IMR-90 (cell line): ENCODE data around the gene ARFIP1. TPM values are rescaled to one million over a fixed set of nuclear protein-coding genes. Genes with fewer than 3 reads are reported as not detected.

Experiments used
- ATAC-seq: fragments of 200-7000 bp; cut with Tn5 transposase; 2 replicates; pipeline ENCODE4 v1.9.1; 2020; ENCODE audit warnings: low read depth, mild to moderate bottlenecking, moderate library complexity
- BruUV-seq: library from RNA; stranded (reverse); fragments of 400-500 nt; replicated peaks from 2 replicates; lab custom pipeline; 2021; lab: Mats Ljungman, UMichigan
- CTCF ChIA-PET: fragments of 300-600 bp; formaldehyde crosslinking; extraction: SDS; loops from one replicate; lab custom pipeline; 2021; ENCODE audit warnings: antibody characterized with exemption; lab: Yijun Ruan, JAX
- POLR2A ChIA-PET: fragments of 300-600 bp; sonication (Branson Sonifier 250); formaldehyde crosslinking; loops from one replicate; lab custom pipeline; 2022; ENCODE audit warnings: antibody characterized with exemption; ENCODE audit not compliant: unreplicated experiment; lab: Charles Lee
- DNase-seq: peaks from one replicate; pipeline ENCODE4 v3.0.0; 2013
- H2AFZ ChIP-seq: replicated peaks from 2 replicates; pipeline ENCODE3; 2013; ENCODE audit warnings: low read length, mild to moderate bottlenecking; ENCODE audit not compliant: poor library complexity
- H2AK5ac ChIP-seq: 2 replicates; pipeline ENCODE4 v1.6.1; 2013; ENCODE audit warnings: low read depth, low read length, inconsistent platforms
- H2AK9ac ChIP-seq: replicated peaks from 2 replicates; pipeline ENCODE3; 2013; ENCODE audit warnings: mild to moderate bottlenecking, low read depth, low read length, moderate library complexity; ENCODE audit not compliant: poor library complexity
- H2BK120ac ChIP-seq: 2 replicates; pipeline ENCODE4 v1.6.1; 2013; ENCODE audit warnings: low read depth, low read length, inconsistent platforms
- H2BK15ac ChIP-seq: 3 replicates; pipeline ENCODE4 v1.6.1; 2013; ENCODE audit warnings: low read depth, low read length, inconsistent platforms
- H2BK20ac ChIP-seq: 2 replicates; pipeline ENCODE4 v1.6.1; 2013; ENCODE audit warnings: low read depth, mild to moderate bottlenecking, inconsistent platforms, low read length, moderate library complexity
- H2BK5ac ChIP-seq: 2 replicates; pipeline ENCODE4 v1.6.1; 2013; ENCODE audit warnings: mild to moderate bottlenecking, low read depth, low read length, inconsistent platforms; ENCODE audit not compliant: poor library complexity, severe bottlenecking
- H3K14ac ChIP-seq: replicated peaks from 2 replicates; pipeline ENCODE4 v1.6.1; 2013; ENCODE audit warnings: low read depth, low read length, inconsistent platforms
- H3K18ac ChIP-seq: 2 replicates; pipeline ENCODE4 v1.6.1; 2013; ENCODE audit warnings: low read depth, low read length, control low read depth
- H3K23ac ChIP-seq: 2 replicates; pipeline ENCODE4 v1.6.1; 2013; ENCODE audit warnings: low read depth, low read length, inconsistent platforms
- H3K27ac ChIP-seq: 2 replicates; pipeline ENCODE4 v1.5.1; 2013; ENCODE audit warnings: mild to moderate bottlenecking, control low read depth, low read length; ENCODE audit not compliant: insufficient read depth
- H3K27me3 ChIP-seq: 2 replicates; pipeline ENCODE4 v1.6.1; 2013; ENCODE audit warnings: low read length; ENCODE audit not compliant: control insufficient read depth, insufficient read depth
- H3K36me3 ChIP-seq: 2 replicates; pipeline ENCODE4 v1.6.1; 2013; ENCODE audit warnings: low read length, mixed read lengths; ENCODE audit not compliant: control insufficient read depth, insufficient read depth
- H3K4ac ChIP-seq: 2 replicates; pipeline ENCODE4 v1.6.1; 2013; ENCODE audit warnings: low read depth, low read length, inconsistent platforms
- H3K4me1 ChIP-seq: 2 replicates; pipeline ENCODE4 v1.6.1; 2013; ENCODE audit warnings: low read length, mixed read lengths; ENCODE audit not compliant: control insufficient read depth, insufficient read depth
- H3K4me2 ChIP-seq: 2 replicates; pipeline ENCODE4 v1.6.1; 2013; ENCODE audit warnings: low read depth, mild to moderate bottlenecking, control low read depth, low read length, moderate library complexity
- H3K4me3 ChIP-seq: 2 replicates; pipeline ENCODE4 v1.5.1; 2013; ENCODE audit warnings: low read depth, mild to moderate bottlenecking, control low read depth, low read length, moderate library complexity; ENCODE audit not compliant: insufficient read depth
- H3K56ac ChIP-seq: 2 replicates; pipeline ENCODE4 v1.6.1; 2013; ENCODE audit warnings: low read length, inconsistent platforms; ENCODE audit not compliant: insufficient read depth; ENCODE audit errors: extremely low read depth
- H3K79me1 ChIP-seq, 2 experiments: 2 replicates each; pipeline ENCODE4 v1.6.1; 2013; ENCODE audit warnings: low read length in 2 of 2, inconsistent platforms in 1 of 2, low read depth in 1 of 2
- H3K9ac ChIP-seq: 2 replicates; pipeline ENCODE4 v1.6.1; 2013; ENCODE audit warnings: low read depth, low read length, control low read depth
- H3K9me1 ChIP-seq: 2 replicates; pipeline ENCODE4 v1.6.1; 2013; ENCODE audit warnings: low read length, inconsistent platforms; ENCODE audit not compliant: insufficient read depth
- H3K9me3 ChIP-seq: 2 replicates; pipeline ENCODE4 v1.6.1; 2013; ENCODE audit warnings: low read length; ENCODE audit not compliant: control insufficient read depth, insufficient read depth
- H4K20me1 ChIP-seq: 2 replicates; pipeline ENCODE4 v1.6.1; 2013; ENCODE audit warnings: low read length, inconsistent platforms; ENCODE audit not compliant: insufficient read depth
- H4K5ac ChIP-seq: 2 replicates; pipeline ENCODE4 v1.6.1; 2013; ENCODE audit warnings: mild to moderate bottlenecking, low read depth, low read length, control low read depth
- H4K8ac ChIP-seq, 2 experiments: 2 replicates each; pipeline ENCODE4 v1.6.1; 2013; ENCODE audit warnings: low read depth in 2 of 2, low read length in 2 of 2, control low read depth in 1 of 2, inconsistent platforms in 1 of 2
- H4K91ac ChIP-seq: 2 replicates; pipeline ENCODE4 v1.6.1; 2013; ENCODE audit warnings: low read depth, low read length, inconsistent platforms; ENCODE audit not compliant: insufficient read depth
- BHLHE40 ChIP-seq: fragments of 150-350 bp; IDR thresholded peaks from 2 replicates; pipeline ENCODE4 v1.6.1; 2016; ENCODE audit warnings: mild to moderate bottlenecking, low read depth, low read length
- CEBPB ChIP-seq: IDR thresholded peaks from 2 replicates; pipeline ENCODE4 v1.6.1; 2012; ENCODE audit warnings: low read depth, low read length, improper control_type of control experiment
- CHD1 ChIP-seq: IDR thresholded peaks from 2 replicates; pipeline ENCODE4 v1.6.1; 2012; ENCODE audit warnings: low read depth, low read length, improper control_type of control experiment
- CTCF ChIP-seq: conservative IDR thresholded peaks from 2 replicates; pipeline ENCODE4 v1.5.1; 2012; ENCODE audit warnings: mild to moderate bottlenecking, low read depth, low read length, improper control_type of control experiment
- ELK1 ChIP-seq: fragments of 150-350 bp; IDR thresholded peaks from 2 replicates; pipeline ENCODE4 v1.6.1; 2016; ENCODE audit warnings: low read depth, mild to moderate bottlenecking, low read length, moderate library complexity, borderline replicate concordance
- FOS ChIP-seq: fragments of 150-350 bp; IDR thresholded peaks from 2 replicates; pipeline ENCODE4 v1.6.1; 2016; ENCODE audit warnings: low read depth, low read length
- MAFK ChIP-seq: IDR thresholded peaks from 2 replicates; pipeline ENCODE4 v1.6.1; 2012; ENCODE audit warnings: low read depth, low read length, improper control_type of control experiment
- MAZ ChIP-seq: IDR thresholded peaks from 2 replicates; pipeline ENCODE4 v1.6.1; 2012; ENCODE audit warnings: low read depth, mild to moderate bottlenecking, low read length, improper control_type of control experiment, moderate library complexity, borderline replicate concordance
- MXI1 ChIP-seq: IDR thresholded peaks from 2 replicates; pipeline ENCODE4 v1.6.1; 2012; ENCODE audit warnings: low read depth, mild to moderate bottlenecking, low read length, moderate library complexity, borderline replicate concordance
- NFE2L2 ChIP-seq: fragments of 150-350 bp; IDR thresholded peaks from 2 replicates; pipeline ENCODE4 v1.6.1; 2016; ENCODE audit warnings: low read depth, mild to moderate bottlenecking, low read length
- POLR2A ChIP-seq: IDR thresholded peaks from 2 replicates; pipeline ENCODE4 v1.6.1; 2012; ENCODE audit warnings: mild to moderate bottlenecking, low read depth, low read length
- RAD21 ChIP-seq: IDR thresholded peaks from 2 replicates; pipeline ENCODE4 v1.6.1; 2012; ENCODE audit warnings: low read length, improper control_type of control experiment
- RCOR1 ChIP-seq: IDR thresholded peaks from 2 replicates; pipeline ENCODE4 v1.6.1; 2012; ENCODE audit warnings: mild to moderate bottlenecking, low read length, improper control_type of control experiment; ENCODE audit not compliant: insufficient replicate concordance
- RFX5 ChIP-seq: IDR thresholded peaks from 2 replicates; pipeline ENCODE4 v1.8.0; 2012; ENCODE audit warnings: low read depth, mild to moderate bottlenecking, low read length, moderate library complexity
- SMC3 ChIP-seq: fragments of 150-350 bp; IDR thresholded peaks from 2 replicates; pipeline ENCODE4 v1.6.1; 2016; ENCODE audit warnings: low read depth, mild to moderate bottlenecking, antibody characterized with exemption, low read length, moderate library complexity
- USF2 ChIP-seq: fragments of 150-350 bp; IDR thresholded peaks from 2 replicates; pipeline ENCODE4 v1.6.1; 2017; ENCODE audit warnings: mild to moderate bottlenecking, antibody characterized with exemption, low read length, low read depth
- WGBS, 2 experiments: methylation state at CpG; one replicate each; pipeline versions ENCODE4 v1.1.5 to v1.1.7; 2013; ENCODE audit warnings: missing lambda C conversion rate in 2 of 2; ENCODE audit not compliant: insufficient read length in 1 of 2; ENCODE audit errors: extremely low coverage in 2 of 2; 5-methylcytosine and 5-hydroxymethylcytosine counted together
- dilution Hi-C: fragments of 300-500 bp; cut with HindIII; formaldehyde crosslinking; loops from one replicate; pipeline ENCODE4 v1.14.3; 2018; ENCODE audit warnings: low sequenced_read_pairs; ENCODE audit not compliant: unreplicated experiment
- in situ Hi-C: fragments of 300-500 bp; cut with MboI; formaldehyde crosslinking; loops from 3 replicates; pipeline ENCODE4 v1.14.3; 2019; ENCODE audit warnings: low sequenced_read_pairs, inconsistent platforms, mixed read lengths
- intact Hi-C: fragments of 100-400 bp; cut with micrococcal nuclease; formaldehyde crosslinking; loops from 2 replicates; pipeline ENCODE4 v1.10.0; 2022
- polyA plus RNA-seq, 3 experiments: library from polyadenylated mRNA; depleted of rRNA; stranded (reverse); fragments of >200 nt; gene quantifications; 2 replicates each; pipeline ENCODE4 v1.2.3, GENCODE V29; 2012; ENCODE audit warnings: low replicate concordance in 1 of 3
- total RNA-seq: library from RNA; depleted of rRNA; stranded (reverse); fragments of >200 nt; gene quantifications from 2 replicates; pipeline ENCODE4 v1.2.3, GENCODE V29; 2012

ARFIP1 gene
- total and polyA plus RNA-seq, 2 of the 4 experiments (the other 2 are of a cell fraction): 12.7 to 30.5 TPM

- DNase-seq: no peak
- in situ Hi-C loops: loop anchor here (10.0 kb wide), 1 partner anchor 230 kb away; no protein-coding TSS in a partner anchor
- TF ChIP-seq POLR2A (no peak), CHD1 (no peak), BHLHE40 (no peak), MAZ (no peak), RCOR1 (no peak), MXI1 (no peak), MAFK (no peak), RFX5 (no peak), SMC3 (no peak), ELK1 (no peak), CTCF (no peak), NFE2L2 (no peak), CEBPB (no peak), RAD21 (no peak), USF2 (no peak), FOS (no peak)
- H3K36me3 ChIP-seq: no peaks in the 10 kb centered on the region
- H3K79me1 ChIP-seq: no peaks in the 10 kb centered on the region
- no peak overlapping the region for H3K27ac ChIP-seq
- no peak overlapping the region for H3K56ac ChIP-seq
- intact Hi-C loops: loop anchor here (1.0 to 5.0 kb wide), 3 partner anchors 232 to 326 kb away; no protein-coding TSS in a partner anchor
- H3K23ac ChIP-seq: no peak overlapping the region
- H3K18ac ChIP-seq: no peak overlapping the region
- ChIA-PET CTCF (interaction anchor here (0.9 kb wide), 1 partner anchor 102 kb away, joined by 3 read pairs; no protein-coding TSS in a partner anchor), POLR2A (no interaction called here)
- no peak overlapping the region for H3K9ac ChIP-seq
- no CpG with 5 or more reads among the region's 3 CpGs for WGBS, 2 experiments
- H3K4me1 ChIP-seq: no peaks in the 10 kb centered on the region
- H4K8ac ChIP-seq: no peak overlapping the region
- H3K14ac ChIP-seq: no peak overlapping the region
- no peak overlapping the region for H2AFZ ChIP-seq
- no peak overlapping the region for H2BK120ac ChIP-seq
- H2BK5ac ChIP-seq: no peak overlapping the region
- H3K4me3 ChIP-seq: no peak overlapping the region
- H4K91ac ChIP-seq: no peak overlapping the region
- no TSS peak for BruUV-seq
- H3K4ac ChIP-seq: no peak overlapping the region
- dilution Hi-C loops: no loop called here
- no peaks in the 10 kb centered on the region for H3K9me3 ChIP-seq
- H2BK15ac ChIP-seq: no peak overlapping the region
- no peak for ATAC-seq
- H3K27me3 ChIP-seq: peaks cover 23% of the 10 kb centered on the region
- no peak overlapping the region for H2AK5ac ChIP-seq
- no peak overlapping the region for H2BK20ac ChIP-seq
- no peak overlapping the region for H2AK9ac ChIP-seq
- no peaks in the 10 kb centered on the region for H4K20me1 ChIP-seq
- no peaks in the 10 kb centered on the region for H3K9me1 ChIP-seq
- H3K4me2 ChIP-seq: no peak overlapping the region
- no peak overlapping the region for H4K5ac ChIP-seq
Measured at GRCh38 chr4:152734699-152735050, 45.1 kb upstream of the ARFIP1 start.
